DMS114 treated with DMSO at 0.1 percent for 48 hours (cell line): ENCODE results near the gene CEP192.
A peak's percentile ranks its signal among the peaks of the same experiment; 100 is the strongest.

Source experiments
- DNase-seq: peaks from one replicate; lab custom pipeline; 2025; ENCODE audit not compliant: unreplicated experiment; lab: John Stamatoyannopoulos, UW

CEP192 gene

DNA sequence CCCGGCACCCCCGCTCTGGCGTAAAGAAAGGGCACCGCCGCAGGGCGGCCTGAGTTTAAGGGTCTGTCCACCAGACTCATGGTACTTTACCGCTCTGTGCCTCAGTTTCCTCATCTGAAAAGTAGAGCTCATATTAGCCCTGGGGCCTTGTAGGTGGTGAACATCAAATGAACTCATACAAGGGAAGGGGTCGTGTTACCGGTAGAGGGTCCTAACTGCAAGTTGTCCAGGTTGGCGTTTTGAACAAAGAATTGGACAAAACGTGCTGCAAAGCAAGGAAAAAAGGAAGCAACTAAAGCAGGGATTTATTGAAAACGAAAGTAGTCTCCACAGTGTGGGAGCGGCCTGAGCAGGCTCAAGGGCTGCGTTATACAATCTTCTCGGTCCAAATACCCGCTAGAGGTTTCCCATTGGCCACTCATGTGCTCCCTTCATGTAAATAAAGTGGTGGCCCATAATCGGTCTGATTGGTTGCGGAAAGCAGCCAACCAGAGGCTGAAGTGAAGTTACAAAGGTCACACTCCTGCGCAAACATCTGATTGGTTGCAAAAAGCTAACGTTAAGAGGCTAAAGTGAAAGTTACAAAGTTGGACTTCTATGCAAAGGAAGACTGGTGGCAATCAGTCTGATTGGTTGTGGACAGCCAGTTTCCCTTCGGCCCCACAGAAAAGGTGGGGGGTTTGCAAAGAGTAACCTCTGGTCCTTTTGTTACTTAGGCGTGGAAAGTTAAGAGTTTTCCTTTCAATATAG lies 146.7 kb downstream of the CEP192 start:
- no peak for DNase-seq

DNA sequence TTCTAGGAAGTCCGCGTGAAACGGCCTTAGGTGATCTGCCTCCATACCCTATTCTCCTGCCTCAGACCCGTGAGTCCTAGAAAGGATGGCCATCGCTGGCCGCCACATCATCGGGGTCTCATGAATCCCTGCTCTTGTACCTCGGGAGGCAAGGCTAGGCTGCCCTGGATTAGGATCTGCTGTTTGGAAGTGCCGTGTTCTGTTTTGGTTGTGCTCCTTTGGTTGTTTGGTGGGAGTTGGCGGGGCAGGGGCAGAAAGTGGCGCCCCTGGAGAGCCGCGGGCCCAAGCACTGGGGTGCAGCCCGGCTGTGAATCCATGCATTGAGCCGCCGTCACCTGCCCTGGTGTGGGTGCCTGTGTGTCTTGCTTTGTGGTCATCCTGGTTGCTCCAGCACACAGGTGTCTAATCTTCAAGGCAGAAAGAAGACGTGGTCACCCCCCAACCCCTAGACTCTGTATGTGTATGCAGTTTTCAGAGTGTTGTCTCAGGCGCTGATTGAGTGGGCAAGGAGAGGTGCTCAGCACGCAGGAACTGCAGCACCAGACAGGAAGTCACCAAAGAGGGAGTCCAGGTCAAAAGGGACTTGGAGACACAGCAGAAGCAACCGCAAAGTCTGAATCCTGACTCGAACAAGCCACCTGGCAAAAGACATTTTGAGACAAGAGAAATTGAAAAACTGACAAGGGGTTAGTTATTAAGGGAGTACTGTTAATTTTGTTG lies 147.4 kb downstream of the CEP192 start:
- no peak for DNase-seq

DNA sequence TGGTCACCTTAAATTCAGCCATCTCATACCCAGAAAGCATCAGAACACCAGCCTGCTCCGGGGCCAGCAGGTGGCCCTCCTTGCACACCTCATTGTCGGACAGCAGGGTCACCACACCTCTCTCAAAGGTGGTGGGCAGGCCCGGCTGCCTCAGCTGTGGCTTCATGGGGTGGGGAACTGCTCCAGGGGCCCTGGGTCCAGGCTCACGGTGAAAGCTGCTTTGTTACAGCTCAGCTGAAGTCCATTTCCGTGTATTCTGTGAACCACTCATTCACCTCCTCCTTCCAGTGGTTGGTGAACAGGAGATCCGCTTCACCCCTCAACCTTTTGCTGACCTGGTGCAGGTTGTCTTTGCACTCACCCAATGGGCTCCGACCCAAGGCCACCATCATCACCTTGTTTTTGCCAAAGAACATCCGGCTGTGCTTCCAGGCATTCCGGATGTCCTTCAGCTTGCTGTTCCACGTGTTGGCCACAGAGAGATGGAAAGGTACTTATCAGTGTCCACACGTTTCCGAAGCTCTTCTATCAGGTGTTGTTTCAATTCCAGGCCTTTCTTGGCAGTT lies 148.8 kb downstream of the CEP192 start:
- DNase-seq: no peak

DNA sequence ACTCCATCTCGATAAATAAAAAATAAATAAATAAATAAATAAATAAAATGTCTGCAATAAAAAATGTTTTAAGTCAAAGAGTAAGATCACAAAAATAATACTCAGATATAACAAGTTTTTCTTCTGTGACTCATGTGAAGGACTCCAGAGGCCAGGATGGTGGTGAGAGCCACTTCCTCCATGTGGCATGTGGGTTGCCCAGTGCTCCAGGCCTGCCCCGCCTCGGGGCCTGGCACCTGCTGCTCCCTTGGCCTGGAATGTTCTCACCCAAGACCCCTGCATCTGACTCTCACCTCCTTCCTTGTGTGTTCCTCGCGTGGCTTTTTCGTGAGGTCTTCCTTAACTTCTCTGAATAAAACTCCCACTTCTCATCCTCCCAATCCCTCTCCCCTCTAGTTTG lies 150.0 kb downstream of the CEP192 start:
- no peak for DNase-seq

DNA sequence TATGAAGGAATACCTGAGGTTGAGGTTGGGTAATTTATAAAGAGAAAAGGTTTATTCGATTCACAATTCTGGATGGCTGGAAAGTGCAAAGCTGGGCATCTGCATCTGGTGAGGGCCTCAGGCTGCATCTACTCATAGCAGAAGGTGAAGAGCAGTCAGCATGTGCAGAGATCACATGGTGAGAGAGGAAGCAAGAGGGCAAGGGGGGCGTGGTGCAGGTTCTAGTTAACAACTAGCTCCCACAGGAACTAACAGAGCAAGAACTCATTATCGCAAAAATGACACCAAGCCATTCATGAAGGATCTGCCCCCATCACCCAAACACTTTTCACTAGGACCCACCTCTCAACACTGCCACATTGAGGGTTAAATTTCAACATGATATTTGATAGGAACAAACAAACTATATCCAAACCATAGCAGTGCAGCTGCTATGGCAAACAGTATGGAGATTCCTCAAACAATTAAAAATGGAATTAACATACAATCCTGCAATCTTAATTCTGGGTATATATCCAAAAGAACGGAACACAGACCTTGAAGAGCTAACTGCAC lies 154.6 kb downstream of the CEP192 start:
- no peak for DNase-seq

DNA sequence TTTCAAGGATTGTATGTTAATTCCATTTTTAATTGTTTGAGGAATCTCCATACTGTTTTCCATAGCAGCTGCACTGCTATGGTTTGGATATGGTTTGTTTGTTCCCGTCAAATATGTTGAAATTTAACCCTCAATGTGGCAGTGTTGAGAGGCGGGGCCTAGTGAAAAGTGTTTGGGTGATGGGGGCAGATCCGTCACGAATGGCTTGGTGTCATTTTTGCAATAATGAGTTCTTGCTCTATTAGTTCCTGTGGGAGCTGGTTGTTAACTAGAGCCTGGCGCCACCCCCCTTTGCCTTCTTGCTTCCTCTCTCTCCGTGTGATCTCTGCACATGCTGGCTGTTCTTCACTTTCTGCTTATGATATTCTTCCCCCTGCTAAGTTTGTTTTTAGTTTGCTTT lies 156.0 kb downstream of the CEP192 start:
- no peak for DNase-seq

DNA sequence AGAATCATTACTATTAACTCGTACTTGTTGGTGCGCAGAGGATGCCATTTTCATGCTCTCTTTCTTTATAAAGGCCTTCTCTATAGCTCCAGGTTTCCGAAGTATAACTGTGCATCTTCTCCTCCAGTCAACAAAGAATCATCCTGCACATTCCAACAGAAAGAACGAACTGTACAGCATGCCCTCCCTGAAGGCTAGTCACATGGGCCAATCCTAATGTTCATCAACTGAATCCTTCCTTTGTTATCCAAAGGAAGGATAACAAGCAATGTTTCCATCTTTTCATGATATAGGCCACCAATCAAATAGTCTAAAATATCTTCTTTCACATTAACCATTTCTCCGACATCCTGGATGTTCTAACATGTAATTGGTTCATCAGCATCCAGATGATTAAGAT lies 160.5 kb downstream of the CEP192 start:
- no peak for DNase-seq

DNA sequence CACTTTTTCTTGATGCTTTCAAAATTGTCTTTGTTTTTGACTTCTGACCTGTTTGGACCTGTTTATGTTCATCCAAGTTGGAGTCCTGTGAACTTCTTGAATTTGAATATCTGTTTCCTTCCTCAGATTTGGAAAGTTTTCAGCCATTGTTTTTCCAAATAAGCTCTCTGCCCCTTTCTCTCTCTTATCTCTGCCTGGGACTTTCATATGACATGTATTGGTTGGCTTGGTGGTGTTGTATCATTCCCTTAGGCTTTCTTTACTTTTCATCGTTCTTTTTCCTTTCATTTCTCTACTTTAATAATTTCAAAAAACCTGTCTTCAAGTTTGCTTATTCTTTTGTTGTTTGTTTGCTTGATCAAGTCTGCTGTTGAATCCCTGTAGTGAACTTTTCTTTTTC lies 167.3 kb downstream of the CEP192 start:
- no peak for DNase-seq

DNA sequence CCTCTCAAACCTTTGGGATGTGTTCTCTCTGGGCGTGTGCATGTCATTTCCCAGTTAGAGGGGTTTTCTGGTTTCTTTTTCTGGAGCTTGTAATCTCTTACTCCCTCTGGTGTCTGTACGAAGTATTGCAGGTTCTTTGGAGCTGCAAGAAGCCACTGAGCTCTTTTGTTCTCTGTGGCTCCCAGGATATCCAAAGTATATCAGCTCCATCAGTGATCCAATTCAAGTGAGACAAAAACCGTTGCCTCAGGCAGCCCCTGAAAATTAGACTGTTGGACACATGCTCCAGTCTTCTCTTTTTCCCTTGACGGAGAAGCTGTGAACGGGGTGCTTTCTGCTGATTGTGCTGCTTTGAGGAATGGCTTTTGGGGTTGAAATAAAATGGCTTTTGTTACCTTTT lies 168.4 kb downstream of the CEP192 start:
- peak; percentile 55 for DNase-seq

DNA sequence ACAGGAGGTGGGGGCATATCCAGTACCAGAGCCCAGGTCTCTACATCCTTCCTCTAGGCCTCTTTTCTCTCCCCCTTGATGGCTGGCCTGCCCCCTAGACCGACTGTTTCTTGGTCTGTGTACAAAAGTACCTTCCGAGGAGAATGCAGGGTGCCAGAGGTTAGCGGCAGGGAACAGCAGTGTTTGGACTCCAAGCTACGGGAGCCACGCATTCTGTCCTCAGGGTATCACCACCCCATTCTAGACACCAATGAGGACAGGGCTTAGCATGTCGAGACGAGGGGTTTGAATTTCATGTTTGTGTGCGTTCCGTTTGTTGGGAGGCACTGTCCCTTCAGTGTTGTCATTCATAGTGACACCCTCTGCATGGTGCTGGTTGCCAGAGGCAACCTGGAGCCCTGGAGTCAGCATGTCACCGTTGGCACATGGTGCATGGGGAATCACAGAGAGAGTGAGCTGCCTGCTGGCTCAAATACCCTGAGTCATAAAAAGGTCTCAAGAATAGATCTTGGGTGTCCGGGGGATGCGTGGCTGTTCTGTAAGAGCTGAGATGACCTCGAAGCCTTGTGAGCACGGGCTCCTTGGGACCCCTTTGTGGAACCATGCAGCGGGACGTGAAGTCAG lies 170.2 kb downstream of the CEP192 start:
- no peak for DNase-seq

DNA sequence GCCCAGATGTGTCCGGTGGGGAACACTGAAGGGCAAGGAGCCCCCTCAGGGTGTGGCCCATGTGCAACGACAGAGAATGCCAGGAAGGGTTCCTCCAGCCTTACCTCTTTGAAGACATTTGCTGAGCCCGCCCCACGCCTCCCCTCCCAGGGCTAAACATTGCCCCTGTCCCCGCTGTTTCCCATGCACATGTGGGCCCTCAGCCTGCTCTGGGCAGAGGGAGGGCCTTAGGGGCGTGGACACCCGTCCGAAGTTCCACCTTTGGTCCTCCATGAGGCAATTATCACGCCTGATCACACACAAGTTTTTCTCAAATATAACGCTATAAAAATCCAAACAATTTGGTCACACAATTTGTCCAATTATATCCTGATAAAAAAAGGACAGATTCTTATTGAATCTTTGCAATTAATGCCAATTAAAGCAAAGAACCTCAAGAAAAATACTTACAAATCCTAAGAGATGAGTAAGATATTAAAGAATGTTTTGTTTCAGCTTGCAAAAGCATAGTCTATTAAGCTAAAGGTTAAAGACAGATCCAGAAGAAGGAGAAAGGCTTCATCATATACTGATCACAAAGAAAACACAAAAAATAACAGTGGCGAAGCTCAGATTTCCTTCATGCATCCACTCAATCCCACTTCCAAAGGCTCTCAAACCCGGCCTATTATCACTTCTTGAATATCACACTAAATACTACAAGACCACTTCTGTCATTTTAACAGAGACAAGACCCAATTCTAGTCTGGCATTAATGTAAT lies 172.2 kb downstream of the CEP192 start:
- no peak for DNase-seq

DNA sequence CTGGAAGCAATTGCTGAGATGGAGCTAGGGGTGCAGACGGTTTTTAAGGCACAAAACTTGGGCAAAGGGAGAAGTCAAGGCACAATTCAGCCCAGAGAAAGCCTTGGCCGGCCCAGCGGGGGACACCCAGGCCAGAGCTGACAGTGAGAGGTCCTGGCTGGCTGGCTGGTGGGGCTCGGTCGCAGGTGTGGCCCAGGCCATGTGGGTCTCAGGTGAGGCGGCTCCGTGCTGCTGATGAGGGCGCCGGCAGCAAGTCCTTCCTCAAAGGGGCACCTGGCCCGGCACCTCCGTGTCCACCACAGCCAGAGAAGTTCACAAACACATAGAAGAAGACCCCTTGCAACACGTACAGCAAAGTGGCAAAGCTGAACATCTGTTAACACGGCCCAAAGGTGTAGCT lies 173.2 kb downstream of the CEP192 start:
- DNase-seq: no peak

DNA sequence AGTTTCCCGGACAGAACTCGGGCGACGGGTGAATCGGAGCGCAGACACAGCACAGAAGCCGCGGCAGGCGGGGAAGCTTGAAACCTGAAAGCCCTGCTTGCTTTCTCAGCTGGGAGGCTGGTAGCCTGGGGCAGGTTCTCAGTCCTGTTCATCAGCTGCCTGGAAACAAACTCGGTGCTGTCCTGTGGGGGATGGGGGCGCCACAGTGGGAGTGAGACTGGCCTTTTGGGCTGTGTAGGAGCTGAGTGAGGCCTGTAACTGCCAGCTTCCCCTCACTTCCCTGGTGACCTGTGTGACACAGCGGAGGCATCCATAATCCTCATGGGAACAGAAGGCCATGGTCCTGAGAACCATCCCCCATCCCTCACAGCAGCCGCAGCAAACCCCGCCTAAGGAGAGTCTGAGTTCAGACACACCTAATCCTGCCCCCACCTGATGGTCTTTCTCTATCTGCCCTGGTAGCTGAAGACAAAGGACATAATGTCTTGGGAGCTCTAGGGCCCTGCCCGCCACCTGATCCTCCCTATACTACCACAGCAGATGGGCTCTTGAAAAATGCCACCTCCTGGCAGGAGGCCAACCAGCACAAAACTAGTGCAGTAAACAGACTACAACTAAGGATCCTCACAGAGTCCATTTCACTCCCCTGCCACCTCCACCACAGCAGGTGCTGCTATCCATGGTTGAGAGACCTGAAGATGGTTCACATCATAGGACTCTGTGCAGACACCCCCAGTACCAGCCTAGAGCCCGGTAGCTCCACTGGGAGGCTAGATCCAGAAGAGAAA lies 174.7 kb downstream of the CEP192 start:
- DNase-seq: no peak

DNA sequence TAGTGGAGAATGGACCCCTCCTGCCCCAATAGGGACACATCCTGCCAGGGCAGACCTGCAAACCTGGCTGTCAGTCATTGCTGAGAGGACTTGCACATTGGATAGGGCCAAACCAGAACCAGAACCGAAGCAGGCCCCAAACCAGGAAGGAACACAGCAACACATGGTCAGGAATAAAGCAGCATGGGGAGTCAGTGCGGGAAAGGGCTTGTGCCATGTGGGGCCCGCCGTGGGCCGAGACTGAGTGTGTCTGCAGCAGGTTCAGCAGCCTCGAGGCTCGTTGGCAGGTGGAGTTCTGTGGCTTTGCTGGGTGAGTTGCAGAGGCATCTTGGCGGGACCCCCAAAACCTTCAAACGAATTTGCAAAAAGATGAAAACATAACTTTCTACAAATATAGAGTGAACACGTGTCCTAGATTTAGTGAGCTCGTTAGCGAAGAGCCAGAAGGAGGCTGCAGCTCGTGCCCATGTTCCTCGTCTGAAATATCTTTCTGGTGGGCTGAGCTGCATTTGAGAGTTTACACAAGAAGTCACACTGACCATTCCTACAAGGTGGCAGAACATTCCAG lies 182.5 kb downstream of the CEP192 start:
- no peak for DNase-seq
